Sigmoid colon (tissue), 4 donors: ENCODE results near the gene CPS1.

Experiments
- EP300 ChIP-seq, 4 donors: sonication (generic); formaldehyde crosslinking; IDR thresholded peaks; one replicate each; pipeline ENCODE4 v1.6.1; 2017; ENCODE audit warnings: antibody characterized with exemption in 4 of 4
- TF ChIP-seq, protein P1 (sequence below), 4 experiments: fragments of 450-650 bp in 3 of 4; fragments of 200-600 bp in 1 of 4; IDR thresholded peaks; one replicate each; pipeline ENCODE4 v1.5.1; 2016 to 2019; ENCODE audit warnings: antibody characterized with exemption in 4 of 4, mild to moderate bottlenecking in 3 of 4, moderate library complexity in 2 of 4

DNA sequence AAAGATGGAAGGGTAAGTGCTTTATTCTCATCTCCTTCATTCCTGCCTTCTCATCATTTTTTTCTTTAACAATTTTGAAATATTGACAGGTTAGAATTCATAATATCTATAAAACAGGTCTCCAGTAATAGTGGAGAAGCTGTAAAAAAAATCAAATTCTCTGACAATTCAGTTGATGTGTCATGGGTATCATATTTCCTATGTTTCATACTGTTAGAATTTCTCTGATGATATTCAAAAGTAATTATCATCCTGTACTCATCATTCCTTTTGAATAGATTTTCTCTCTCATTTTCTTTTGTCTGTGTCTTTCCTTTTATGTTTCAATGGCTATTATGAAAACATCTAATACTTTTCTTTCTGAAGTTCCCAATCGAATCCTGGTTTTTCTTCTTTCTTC, 97.7 kb downstream of the CPS1 start:
- TF ChIP-seq, protein P1, sequence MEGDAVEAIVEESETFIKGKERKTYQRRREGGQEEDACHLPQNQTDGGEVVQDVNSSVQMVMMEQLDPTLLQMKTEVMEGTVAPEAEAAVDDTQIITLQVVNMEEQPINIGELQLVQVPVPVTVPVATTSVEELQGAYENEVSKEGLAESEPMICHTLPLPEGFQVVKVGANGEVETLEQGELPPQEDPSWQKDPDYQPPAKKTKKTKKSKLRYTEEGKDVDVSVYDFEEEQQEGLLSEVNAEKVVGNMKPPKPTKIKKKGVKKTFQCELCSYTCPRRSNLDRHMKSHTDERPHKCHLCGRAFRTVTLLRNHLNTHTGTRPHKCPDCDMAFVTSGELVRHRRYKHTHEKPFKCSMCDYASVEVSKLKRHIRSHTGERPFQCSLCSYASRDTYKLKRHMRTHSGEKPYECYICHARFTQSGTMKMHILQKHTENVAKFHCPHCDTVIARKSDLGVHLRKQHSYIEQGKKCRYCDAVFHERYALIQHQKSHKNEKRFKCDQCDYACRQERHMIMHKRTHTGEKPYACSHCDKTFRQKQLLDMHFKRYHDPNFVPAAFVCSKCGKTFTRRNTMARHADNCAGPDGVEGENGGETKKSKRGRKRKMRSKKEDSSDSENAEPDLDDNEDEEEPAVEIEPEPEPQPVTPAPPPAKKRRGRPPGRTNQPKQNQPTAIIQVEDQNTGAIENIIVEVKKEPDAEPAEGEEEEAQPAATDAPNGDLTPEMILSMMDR (IDR thresholded peaks at IDR 0.05), result no peak
- TF ChIP-seq EP300 (IDR thresholded peaks at IDR 0.05), result no peak
